HG03066 (cell line): ENCODE data around the gene SPHKAP.
A peak's percentile ranks its signal among the peaks of the same experiment; 100 is the strongest.
"Not testable (repeated sequence)": the region's sequence is repeated elsewhere in the genome, so short reads cannot be mapped to it uniquely, and the experiment has no call there.

Source experiments
- ATAC-seq: cut with Tn5 transposase; IDR thresholded peaks from one replicate; pipeline ENCODE4 v1.9.1; 2021; ENCODE audit warnings: low read depth; ENCODE audit not compliant: unreplicated experiment

The SPHKAP gene

DNA sequence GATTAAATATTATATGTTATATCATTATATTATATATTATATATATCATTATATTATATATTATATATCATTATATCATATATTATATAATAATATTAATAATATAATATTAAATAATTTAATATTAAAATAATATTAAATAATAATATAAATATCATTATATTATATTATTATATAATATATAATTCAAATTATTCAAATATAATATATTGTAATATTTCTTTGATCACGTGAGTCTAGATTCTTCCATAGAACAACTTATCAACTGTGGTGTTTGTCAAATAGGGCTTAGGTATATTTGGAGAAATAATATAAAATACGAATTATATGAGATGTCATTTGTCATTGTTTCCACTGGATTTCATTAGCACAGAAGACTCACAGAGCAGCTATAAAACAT, 77.3 kb downstream of the SPHKAP start:
- no peak for ATAC-seq

DNA sequence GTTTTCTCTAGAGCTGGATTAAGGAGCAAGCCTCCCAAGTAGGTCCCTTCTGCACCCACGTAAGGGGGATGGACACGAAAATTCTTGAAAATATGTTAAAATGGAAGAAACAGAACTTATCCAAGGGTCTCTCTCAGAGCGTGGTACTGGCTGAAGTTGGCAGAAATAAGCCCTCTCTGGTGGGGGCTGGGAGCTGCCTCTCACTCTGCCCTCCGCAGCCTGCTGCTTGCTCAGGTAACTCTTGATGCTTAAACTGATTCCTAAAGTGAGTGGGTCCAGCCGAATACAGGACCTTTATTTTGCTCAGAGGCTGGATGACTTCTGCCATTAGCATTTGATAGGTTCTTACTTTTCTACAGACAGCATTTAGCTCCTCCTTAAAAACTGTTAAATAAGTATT, 78.1 kb downstream of the SPHKAP start:
- no peak for ATAC-seq

- no peak for ATAC-seq
These were observed 78.5 kb downstream of the SPHKAP start for GRCh38 chr2:228102949-228103348.

DNA sequence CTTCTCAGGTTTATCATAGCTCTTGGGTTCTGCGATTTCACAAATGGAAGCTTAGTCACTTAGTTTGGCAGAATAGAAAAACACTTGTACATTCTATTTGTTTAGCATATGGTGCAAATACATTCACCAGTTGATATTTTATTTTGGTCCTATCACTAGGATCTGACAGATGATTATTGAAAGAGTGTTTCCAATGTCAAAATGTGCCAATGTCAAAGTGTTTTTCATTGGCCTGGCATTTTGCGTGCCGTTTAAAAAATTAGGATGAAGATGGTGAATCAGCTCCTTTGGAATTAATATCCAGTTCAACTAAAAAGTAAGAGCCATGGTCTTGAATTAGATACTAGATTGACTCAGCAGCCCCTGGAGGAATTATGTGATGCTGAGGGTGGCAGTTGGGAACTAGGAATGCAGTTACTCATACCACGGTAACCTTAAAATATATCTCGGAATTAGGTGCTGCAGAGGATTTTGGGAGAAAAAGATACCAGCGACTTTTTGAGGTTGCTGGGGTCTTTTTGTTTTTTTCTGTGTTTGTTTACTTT, 87.0 kb downstream of the SPHKAP start:
- no peak for ATAC-seq

- ATAC-seq = no peak
These were observed 89.4 kb downstream of the SPHKAP start for GRCh38 chr2:228092056-228092455.

- ATAC-seq = no peak
These were observed 94.9 kb downstream of the SPHKAP start for GRCh38 chr2:228086561-228086960.

DNA sequence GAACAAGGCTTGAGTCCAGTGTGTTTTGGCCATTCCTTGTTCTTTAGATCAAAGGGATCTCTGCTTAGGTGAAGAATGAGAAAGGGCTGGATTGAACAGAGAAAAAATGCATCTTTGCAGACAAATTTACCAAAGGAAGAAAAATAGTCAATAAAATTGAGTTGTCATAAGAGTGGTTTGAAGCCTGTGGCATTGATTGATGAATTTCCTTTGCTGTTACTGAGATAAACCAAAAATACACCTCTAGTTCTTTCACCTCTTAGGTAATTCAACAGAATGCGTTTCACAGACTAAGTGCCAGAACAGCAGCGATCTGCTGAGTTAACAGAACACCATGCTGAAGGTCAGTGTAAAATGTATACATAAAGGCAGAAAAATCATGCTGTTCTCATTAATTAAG, 96.8 kb downstream of the SPHKAP start:
- no peak for ATAC-seq

GRCh38 chr2:228083131-228083530, 98.4 kb downstream of the SPHKAP start:
- no peak for ATAC-seq

GRCh38 chr2:228082571-228082970, 98.9 kb downstream of the SPHKAP start:
- no peak for ATAC-seq

GRCh38 chr2:228079194-228079593, 102.3 kb downstream of the SPHKAP start:
- no peak for ATAC-seq

DNA sequence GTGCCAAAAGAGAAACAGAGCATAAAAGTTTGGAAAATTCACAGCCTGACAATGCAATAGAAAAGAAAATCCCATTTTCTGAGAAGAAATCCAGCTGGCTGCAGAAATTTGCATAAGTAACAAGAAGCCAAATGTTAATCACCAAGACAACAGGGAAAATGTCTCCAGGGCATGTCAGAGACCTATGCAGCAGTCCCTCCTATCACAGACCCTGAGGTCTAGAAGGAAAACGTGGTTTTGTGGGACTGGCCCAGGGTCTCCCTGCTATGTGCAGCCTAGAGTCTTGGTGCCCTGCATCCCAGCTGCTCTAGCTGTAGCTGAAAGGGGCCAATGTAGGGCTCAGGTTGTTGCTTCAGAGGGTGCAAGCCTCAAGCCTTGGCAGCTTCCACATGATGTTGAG, 104.8 kb downstream of the SPHKAP start:
- not testable (repeated sequence) for ATAC-seq

GRCh38 chr2:228072669-228073068, 108.8 kb downstream of the SPHKAP start:
- no peak for ATAC-seq

- ATAC-seq = no peak
These were observed 114.2 kb downstream of the SPHKAP start for GRCh38 chr2:228067309-228067708.

GRCh38 chr2:228066126-228066798, 115.2 kb downstream of the SPHKAP start:
- ATAC-seq = no peak

- ATAC-seq = no peak
These were observed 115.8 kb downstream of the SPHKAP start for GRCh38 chr2:228065686-228066085.

DNA sequence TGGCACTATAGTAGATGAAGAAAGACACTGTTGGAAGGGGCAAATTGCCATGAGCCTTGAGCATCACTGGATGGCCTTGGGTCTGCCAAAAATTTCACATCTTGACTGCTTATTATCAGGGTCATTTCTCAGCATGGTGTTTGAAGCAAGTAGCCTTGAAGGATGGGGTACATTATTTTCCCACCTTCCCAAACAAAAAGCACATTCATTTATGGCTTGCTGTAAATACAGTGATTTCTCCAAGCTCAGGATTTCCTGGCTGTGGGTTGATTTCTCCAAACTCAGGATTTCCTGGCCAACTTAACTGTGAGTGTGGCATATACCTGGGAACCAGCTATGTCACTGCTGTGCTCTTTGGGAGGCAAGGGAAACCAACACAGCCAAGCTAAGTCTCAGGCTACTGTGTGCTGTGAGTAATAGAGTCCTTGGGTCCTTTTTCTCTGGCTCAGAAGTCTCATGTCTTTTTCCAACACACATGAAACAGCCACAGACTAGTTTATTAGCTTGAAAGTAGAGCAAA, 116.6 kb downstream of the SPHKAP start:
- no peak for ATAC-seq

DNA sequence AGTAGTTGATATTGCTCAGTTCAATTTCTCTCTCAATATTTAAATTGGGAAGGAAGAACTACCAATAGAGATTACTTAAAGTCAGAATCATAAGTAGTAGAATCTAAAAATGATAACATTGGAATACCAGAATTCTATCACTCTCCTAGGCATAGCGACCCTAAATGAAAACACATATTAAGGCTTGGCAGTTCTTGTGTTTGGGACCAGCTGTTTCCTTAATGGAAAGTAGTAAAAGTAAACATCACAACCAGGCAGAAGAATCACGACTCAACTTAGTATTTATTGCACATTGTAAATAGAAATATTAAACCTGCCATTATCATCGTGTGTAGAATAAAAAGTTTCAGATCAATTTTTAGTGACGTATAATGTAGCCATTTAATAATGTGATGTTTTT, 117.5 kb downstream of the SPHKAP start:
- no peak for ATAC-seq

- no peak for ATAC-seq
These were observed 117.9 kb downstream of the SPHKAP start for GRCh38 chr2:228063558-228063957.

DNA sequence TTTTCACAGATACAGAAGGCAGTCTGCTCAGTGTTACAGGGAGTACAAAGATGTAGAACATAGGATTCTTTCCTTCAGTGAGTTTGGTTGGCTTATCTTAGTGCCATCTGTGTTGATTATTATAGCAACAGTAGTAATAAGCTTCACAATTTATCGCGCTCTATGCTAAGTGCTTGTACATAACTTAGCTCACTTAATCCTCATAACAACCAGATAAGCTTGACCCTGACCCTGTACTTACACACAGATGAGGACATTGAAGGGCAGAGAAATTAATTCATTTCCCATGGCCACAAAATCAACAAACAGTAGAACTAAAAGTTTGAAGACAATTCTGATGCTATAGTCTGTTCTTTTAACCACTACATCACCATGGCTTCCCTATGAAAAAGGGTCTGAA, 121.8 kb downstream of the SPHKAP start:
- no peak for ATAC-seq

GRCh38 chr2:228056293-228057097, 125.0 kb downstream of the SPHKAP start:
- no peak for ATAC-seq

- ATAC-seq = peak; percentile 73
These were observed 132.5 kb downstream of the SPHKAP start for GRCh38 chr2:228048838-228049490.
